GM12878 (cell line): ENCODE measurements around the gene DAGLA. TPM values are rescaled to one million over a fixed set of nuclear protein-coding genes. Genes with fewer than 3 reads are reported as not detected.

Source experiments
- ATAC-seq: fragments of 200-7000 bp; cut with Tn5 transposase; 3 replicates; pipeline ENCODE4 v1.9.1; 2020; ENCODE audit warnings: mild to moderate bottlenecking, moderate library complexity
- BruUV-seq: library from RNA; stranded (reverse); fragments of 400-500 nt; replicated peaks from 2 replicates; lab custom pipeline; 2021; lab: Mats Ljungman, UMichigan
- CTCF ChIA-PET: fragments of 300-600 bp; sonication (Branson Sonifier 250); formaldehyde crosslinking; extraction: SDS; loops from one replicate; lab custom pipeline; 2021; ENCODE audit warnings: inconsistent platforms; lab: Yijun Ruan, JAX
- POLR2A ChIA-PET: fragments of 350-600 bp; formaldehyde crosslinking; extraction: SDS; loops from one replicate; lab custom pipeline; 2021; ENCODE audit warnings: inconsistent platforms; lab: Charles Lee
- RAD21 ChIA-PET: fragments of 300-600 bp; sonication (Branson Sonifier 250); formaldehyde crosslinking; loops from one replicate; lab custom pipeline; 2023; ENCODE audit warnings: antibody characterized with exemption; ENCODE audit not compliant: unreplicated experiment; lab: Charles Lee
- SMC1A ChIA-PET: fragments of 300-600 bp; sonication (Branson Sonifier 250); formaldehyde crosslinking; loops from one replicate; lab custom pipeline; 2023; ENCODE audit not compliant: unreplicated experiment, uncharacterized antibody; lab: Charles Lee
- DNase-seq: peaks from one replicate; pipeline ENCODE4 v3.0.0-alpha.2; 2011; ENCODE audit warnings: low read depth, low spot score
- FAIRE-seq: peaks from 3 replicates; lab custom pipeline; 2011; peaks lifted over from hg19 to GRCh38; lab: Jason Lieb, UNC
- H2AFZ ChIP-seq: 2 replicates; pipeline ENCODE4 v1.6.0; 2011; ENCODE audit warnings: low read depth, low read length, control low read depth; ENCODE audit not compliant: control insufficient read depth
- H3K27ac ChIP-seq: 2 replicates; pipeline ENCODE4 v1.5.1; 2011; ENCODE audit warnings: control low read depth; ENCODE audit not compliant: control insufficient read depth, insufficient read depth
- H3K27me3 ChIP-seq, 2 experiments: replicated peaks in 1 of 2; 2 replicates each; pipeline versions ENCODE4 v1.6.0 to v1.6.1; 2011; ENCODE audit warnings: low read length in 1 of 2; ENCODE audit not compliant: control insufficient read depth in 2 of 2, insufficient read depth in 2 of 2
- H3K36me3 ChIP-seq, 2 experiments: 2 replicates each; pipeline ENCODE4 v1.5.1; 2011; ENCODE audit warnings: low read length in 1 of 2; ENCODE audit not compliant: control insufficient read depth in 2 of 2, insufficient read depth in 2 of 2
- H3K4me1 ChIP-seq: 2 replicates; pipeline ENCODE4 v1.6.1; 2011; ENCODE audit warnings: mild to moderate bottlenecking, low read length, moderate library complexity, mixed read lengths; ENCODE audit not compliant: control insufficient read depth, insufficient read depth
- H3K4me2 ChIP-seq: 2 replicates; pipeline ENCODE4 v1.6.0; 2011; ENCODE audit warnings: control low read depth; ENCODE audit not compliant: control insufficient read depth, insufficient read depth
- H3K4me3 ChIP-seq: fragments of 200-600 bp; sonication (generic); 2 replicates; pipeline ENCODE4 v1.5.1; 2016
- H3K79me2 ChIP-seq: 2 replicates; pipeline ENCODE4 v1.6.0; 2011; ENCODE audit warnings: low read length; ENCODE audit not compliant: control insufficient read depth, insufficient read depth
- H3K9ac ChIP-seq: 2 replicates; pipeline ENCODE4 v1.8.0; 2011; ENCODE audit warnings: low read length, control low read depth, mixed read lengths; ENCODE audit not compliant: control insufficient read depth, insufficient read depth
- H3K9me3 ChIP-seq: replicated peaks from 3 replicates; pipeline ENCODE4 v1.5.1; 2011; ENCODE audit warnings: mild to moderate bottlenecking, low read length; ENCODE audit not compliant: control insufficient read depth, insufficient read depth
- H4K20me1 ChIP-seq: 2 replicates; pipeline ENCODE4 v1.6.0; 2011; ENCODE audit not compliant: control insufficient read depth, insufficient read depth
- CREM ChIP-seq: IDR thresholded peaks from 2 replicates; pipeline ENCODE4 v1.6.1; 2014; ENCODE audit warnings: antibody characterized with exemption, low read depth
- LARP7 ChIP-seq: fragments of 450-650 bp; IDR thresholded peaks from 2 replicates; pipeline ENCODE4 v1.6.1; 2017; ENCODE audit warnings: mild to moderate bottlenecking
- NFYA ChIP-seq: IDR thresholded peaks from 2 replicates; pipeline ENCODE4 v1.6.1; 2011; ENCODE audit warnings: low read depth, mild to moderate bottlenecking, low read length, improper control_type of control experiment, borderline replicate concordance
- NFYB ChIP-seq: IDR thresholded peaks from 2 replicates; pipeline ENCODE4 v1.6.1; 2011; ENCODE audit warnings: low read depth, mild to moderate bottlenecking, low read length, improper control_type of control experiment, moderate library complexity; ENCODE audit not compliant: insufficient read depth
- PAX8 ChIP-seq: fragments of 450-650 bp; IDR thresholded peaks from 2 replicates; pipeline ENCODE4 v1.6.1; 2017; ENCODE audit warnings: mild to moderate bottlenecking, moderate library complexity
- POU2F2 ChIP-seq: IDR thresholded peaks from 3 replicates; pipeline ENCODE4 v1.6.1; 2011; ENCODE audit warnings: low read depth, mild to moderate bottlenecking, low read length, borderline replicate concordance
- RELA ChIP-seq: fragments of 450-650 bp; IDR thresholded peaks from 2 replicates; pipeline ENCODE4 v1.8.0; 2014; ENCODE audit warnings: borderline replicate concordance; ENCODE audit not compliant: partially characterized antibody
- WGBS: methylation state at CpG from one replicate; pipeline ENCODE4 v1.1.6; 2016; ENCODE audit warnings: low lambda C conversion rate; ENCODE audit not compliant: insufficient replicate concordance, insufficient coverage; ENCODE audit errors: missing lambda C conversion rate; 5-methylcytosine and 5-hydroxymethylcytosine counted together
- in situ Hi-C: fragments of 300-500 bp; cut with MboI; formaldehyde crosslinking; loops from 9 replicates; pipeline ENCODE4 v1.14.3; 2018; ENCODE audit warnings: mixed read lengths
- intact Hi-C: fragments of 100-400 bp; cut with micrococcal nuclease; formaldehyde crosslinking; loops from one replicate; pipeline ENCODE4 v1.14.2; 2022; ENCODE audit not compliant: unreplicated experiment
- polyA plus RNA-seq, 11 experiments: library from polyadenylated mRNA; depleted of rRNA in 4 of 11; unstranded in 6 of 11; stranded (reverse) in 5 of 11; fragments of >200 nt; fragmentation: Nextera tagmentation in 4 of 11; fragmentation: Illumina TruSeq in 1 of 11; extraction: Ambion mirVana in 4 of 11; extraction: Trizol in 1 of 11; gene quantifications; 1 replicate in 1 of 11; 2 replicates in 10 of 11; pipeline versions ENCODE4 v1.2.1 to v1.2.3, GENCODE V29; 2011 to 2016; ENCODE audit warnings: inconsistent platforms in 2 of 11, missing spikeins in 2 of 11, low read depth in 1 of 11
- total RNA-seq, 4 experiments: library from RNA; depleted of rRNA in 3 of 4; stranded (reverse); fragments of >200 nt in 3 of 4; fragmentation: Illumina TruSeq in 1 of 4; extraction: Trizol in 1 of 4; gene quantifications; 2 replicates each; pipeline versions ENCODE4 v1.2.1 to v1.2.3, GENCODE V29; 2013 to 2021
- TF ChIP-seq, protein P1 (sequence below): IDR thresholded peaks from 2 replicates; pipeline ENCODE4 v1.6.1; 2011; ENCODE audit warnings: borderline replicate concordance, low read depth, mild to moderate bottlenecking, moderate library complexity, mixed read lengths, low read length; ENCODE audit not compliant: insufficient read depth; ENCODE audit errors: extremely low read length
- TF ChIP-seq, protein P2 (sequence below): IDR thresholded peaks from 2 replicates; pipeline ENCODE4 v1.6.1; 2011; ENCODE audit warnings: borderline replicate concordance, low read depth, mild to moderate bottlenecking, moderate library complexity, low read length; ENCODE audit not compliant: insufficient read depth, poor library complexity, severe bottlenecking
- TF ChIP-seq, protein P3 (sequence below): IDR thresholded peaks from 2 replicates; pipeline ENCODE4 v1.6.1; 2012; ENCODE audit warnings: improper control_type of control experiment, low read depth, low read length; ENCODE audit not compliant: insufficient replicate concordance

Gene DAGLA
- total and polyA plus RNA-seq, 10 of the 15 experiments (the other 5 are each of a cell fraction or from before 2014, with no cell fraction given): 0.05 TPM; not detected in 9

DNA sequence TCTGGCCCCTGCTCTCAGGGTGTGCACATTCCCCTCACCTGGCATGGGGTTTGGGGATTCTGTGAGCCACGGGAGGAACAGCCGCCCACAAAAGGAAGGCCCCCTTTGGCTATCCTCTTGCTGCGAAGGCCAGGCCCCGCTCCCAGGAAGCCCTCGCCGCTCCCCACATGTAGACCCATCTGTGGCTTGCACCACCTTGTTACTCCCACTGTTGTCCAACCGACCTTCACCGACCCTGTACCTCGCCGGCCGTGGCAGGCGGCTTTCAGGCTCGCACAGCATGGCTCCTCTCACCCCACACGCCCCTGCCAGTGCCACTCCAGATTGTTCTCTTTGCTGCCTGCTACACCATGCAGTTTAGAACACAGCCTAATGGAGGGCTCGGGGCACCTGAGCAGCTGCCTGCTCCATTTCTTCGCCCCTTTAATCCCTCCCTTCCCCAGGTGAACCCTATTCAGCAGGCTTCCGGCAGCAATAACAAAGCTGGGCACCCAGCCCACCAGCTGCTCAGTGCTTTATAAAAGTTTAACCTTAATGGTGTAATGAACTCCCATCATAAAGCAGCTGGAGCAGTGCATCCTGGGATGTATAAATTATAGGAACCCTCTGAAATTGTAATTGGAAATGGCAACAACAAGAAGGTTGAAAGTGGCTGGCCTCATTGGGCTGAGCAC, 10.7 kb downstream of the DAGLA start:
- Histone ChIP-seq H3K9ac (no peak overlapping the region), H3K36me3 (no peaks in the 10 kb centered on the region), H3K4me1 (peaks cover 2% of the 10 kb centered on the region), H3K4me3 (no peak overlapping the region), H4K20me1 (no peaks in the 10 kb centered on the region), H3K27ac (no peak overlapping the region), H3K4me2 (no peak overlapping the region), H2AFZ (no peak overlapping the region), H3K27me3 (peaks cover 0 to 2% of the 10 kb centered on the region in 2 experiments; a peak in 2 of 4 replicates), H3K79me2 (no peaks in the 10 kb centered on the region), H3K9me3 (no peaks in the 10 kb centered on the region)
- no peak for FAIRE-seq
- intact Hi-C loops (no loop called here), in situ Hi-C loops (no loop called here)
- POLR2A ChIA-PET: no interaction called here
- DNase-seq: no peak
- RAD21 ChIA-PET: no interaction called here
- BruUV-seq: no TSS peak
- TF ChIP-seq, protein P1, sequence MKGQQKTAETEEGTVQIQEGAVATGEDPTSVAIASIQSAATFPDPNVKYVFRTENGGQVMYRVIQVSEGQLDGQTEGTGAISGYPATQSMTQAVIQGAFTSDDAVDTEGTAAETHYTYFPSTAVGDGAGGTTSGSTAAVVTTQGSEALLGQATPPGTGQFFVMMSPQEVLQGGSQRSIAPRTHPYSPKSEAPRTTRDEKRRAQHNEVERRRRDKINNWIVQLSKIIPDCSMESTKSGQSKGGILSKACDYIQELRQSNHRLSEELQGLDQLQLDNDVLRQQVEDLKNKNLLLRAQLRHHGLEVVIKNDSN: no peak
- TF ChIP-seq RELA (no peak), PAX8 (no peak), CREM (no peak), NFYB (no peak), POU2F2 (no peak), NFYA (no peak), LARP7 (no peak)
- TF ChIP-seq, protein P2, sequence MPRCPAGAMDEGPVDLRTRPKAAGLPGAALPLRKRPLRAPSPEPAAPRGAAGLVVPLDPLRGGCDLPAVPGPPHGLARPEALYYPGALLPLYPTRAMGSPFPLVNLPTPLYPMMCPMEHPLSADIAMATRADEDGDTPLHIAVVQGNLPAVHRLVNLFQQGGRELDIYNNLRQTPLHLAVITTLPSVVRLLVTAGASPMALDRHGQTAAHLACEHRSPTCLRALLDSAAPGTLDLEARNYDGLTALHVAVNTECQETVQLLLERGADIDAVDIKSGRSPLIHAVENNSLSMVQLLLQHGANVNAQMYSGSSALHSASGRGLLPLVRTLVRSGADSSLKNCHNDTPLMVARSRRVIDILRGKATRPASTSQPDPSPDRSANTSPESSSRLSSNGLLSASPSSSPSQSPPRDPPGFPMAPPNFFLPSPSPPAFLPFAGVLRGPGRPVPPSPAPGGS: no peak
- TF ChIP-seq, protein P3, sequence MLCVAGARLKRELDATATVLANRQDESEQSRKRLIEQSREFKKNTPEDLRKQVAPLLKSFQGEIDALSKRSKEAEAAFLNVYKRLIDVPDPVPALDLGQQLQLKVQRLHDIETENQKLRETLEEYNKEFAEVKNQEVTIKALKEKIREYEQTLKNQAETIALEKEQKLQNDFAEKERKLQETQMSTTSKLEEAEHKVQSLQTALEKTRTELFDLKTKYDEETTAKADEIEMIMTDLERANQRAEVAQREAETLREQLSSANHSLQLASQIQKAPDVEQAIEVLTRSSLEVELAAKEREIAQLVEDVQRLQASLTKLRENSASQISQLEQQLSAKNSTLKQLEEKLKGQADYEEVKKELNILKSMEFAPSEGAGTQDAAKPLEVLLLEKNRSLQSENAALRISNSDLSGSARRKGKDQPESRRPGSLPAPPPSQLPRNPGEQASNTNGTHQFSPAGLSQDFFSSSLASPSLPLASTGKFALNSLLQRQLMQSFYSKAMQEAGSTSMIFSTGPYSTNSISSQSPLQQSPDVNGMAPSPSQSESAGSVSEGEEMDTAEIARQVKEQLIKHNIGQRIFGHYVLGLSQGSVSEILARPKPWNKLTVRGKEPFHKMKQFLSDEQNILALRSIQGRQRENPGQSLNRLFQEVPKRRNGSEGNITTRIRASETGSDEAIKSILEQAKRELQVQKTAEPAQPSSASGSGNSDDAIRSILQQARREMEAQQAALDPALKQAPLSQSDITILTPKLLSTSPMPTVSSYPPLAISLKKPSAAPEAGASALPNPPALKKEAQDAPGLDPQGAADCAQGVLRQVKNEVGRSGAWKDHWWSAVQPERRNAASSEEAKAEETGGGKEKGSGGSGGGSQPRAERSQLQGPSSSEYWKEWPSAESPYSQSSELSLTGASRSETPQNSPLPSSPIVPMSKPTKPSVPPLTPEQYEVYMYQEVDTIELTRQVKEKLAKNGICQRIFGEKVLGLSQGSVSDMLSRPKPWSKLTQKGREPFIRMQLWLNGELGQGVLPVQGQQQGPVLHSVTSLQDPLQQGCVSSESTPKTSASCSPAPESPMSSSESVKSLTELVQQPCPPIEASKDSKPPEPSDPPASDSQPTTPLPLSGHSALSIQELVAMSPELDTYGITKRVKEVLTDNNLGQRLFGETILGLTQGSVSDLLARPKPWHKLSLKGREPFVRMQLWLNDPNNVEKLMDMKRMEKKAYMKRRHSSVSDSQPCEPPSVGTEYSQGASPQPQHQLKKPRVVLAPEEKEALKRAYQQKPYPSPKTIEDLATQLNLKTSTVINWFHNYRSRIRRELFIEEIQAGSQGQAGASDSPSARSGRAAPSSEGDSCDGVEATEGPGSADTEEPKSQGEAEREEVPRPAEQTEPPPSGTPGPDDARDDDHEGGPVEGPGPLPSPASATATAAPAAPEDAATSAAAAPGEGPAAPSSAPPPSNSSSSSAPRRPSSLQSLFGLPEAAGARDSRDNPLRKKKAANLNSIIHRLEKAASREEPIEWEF: no peak
- no peak for ATAC-seq
- CTCF ChIA-PET: no interaction called here
- WGBS: 43% methylated on average over 17 of the region's 17 CpGs
- SMC1A ChIA-PET: no interaction called here
